WERI-Rb-1 (cell line): Measurements from ENCODE around the gene COTL1.
A peak's percentile ranks its signal among the peaks of the same experiment; 100 is the strongest.

Source experiments
- DNase-seq: peaks from one replicate; pipeline ENCODE4 v3.0.0-alpha.2; 2020
- H3K27ac ChIP-seq: fragments of 250-450 bp; sonication (Bioruptor Pico); 2 replicates; pipeline ENCODE4 v1.5.1; 2020; ENCODE audit warnings: mild to moderate bottlenecking, moderate library complexity
- H3K27me3 ChIP-seq: fragments of 250-450 bp; sonication (Bioruptor Pico); 2 replicates; pipeline ENCODE4 v1.5.1; 2021; ENCODE audit warnings: mild to moderate bottlenecking, low read depth, moderate library complexity; ENCODE audit not compliant: insufficient read depth, severe bottlenecking
- H3K36me3 ChIP-seq: fragments of 250-450 bp; sonication (Bioruptor Pico); 2 replicates; pipeline ENCODE4 v1.5.1; 2020; ENCODE audit warnings: mild to moderate bottlenecking, moderate library complexity
- H3K4me3 ChIP-seq: 2 replicates; pipeline ENCODE4 v1.5.1; 2011; ENCODE audit warnings: low read depth, mild to moderate bottlenecking, control low read depth, low read length
- H3K9me3 ChIP-seq: fragments of 250-450 bp; sonication (Bioruptor Pico); 2 replicates; pipeline ENCODE4 v1.5.1; 2021; ENCODE audit warnings: mild to moderate bottlenecking, moderate library complexity; ENCODE audit not compliant: severe bottlenecking
- CTCF ChIP-seq: IDR thresholded peaks from 2 replicates; pipeline ENCODE4 v1.5.1; 2011; ENCODE audit warnings: low read depth, mild to moderate bottlenecking, control low read depth, inconsistent platforms, low read length

COTL1 gene, protein sequence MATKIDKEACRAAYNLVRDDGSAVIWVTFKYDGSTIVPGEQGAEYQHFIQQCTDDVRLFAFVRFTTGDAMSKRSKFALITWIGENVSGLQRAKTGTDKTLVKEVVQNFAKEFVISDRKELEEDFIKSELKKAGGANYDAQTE

DNA sequence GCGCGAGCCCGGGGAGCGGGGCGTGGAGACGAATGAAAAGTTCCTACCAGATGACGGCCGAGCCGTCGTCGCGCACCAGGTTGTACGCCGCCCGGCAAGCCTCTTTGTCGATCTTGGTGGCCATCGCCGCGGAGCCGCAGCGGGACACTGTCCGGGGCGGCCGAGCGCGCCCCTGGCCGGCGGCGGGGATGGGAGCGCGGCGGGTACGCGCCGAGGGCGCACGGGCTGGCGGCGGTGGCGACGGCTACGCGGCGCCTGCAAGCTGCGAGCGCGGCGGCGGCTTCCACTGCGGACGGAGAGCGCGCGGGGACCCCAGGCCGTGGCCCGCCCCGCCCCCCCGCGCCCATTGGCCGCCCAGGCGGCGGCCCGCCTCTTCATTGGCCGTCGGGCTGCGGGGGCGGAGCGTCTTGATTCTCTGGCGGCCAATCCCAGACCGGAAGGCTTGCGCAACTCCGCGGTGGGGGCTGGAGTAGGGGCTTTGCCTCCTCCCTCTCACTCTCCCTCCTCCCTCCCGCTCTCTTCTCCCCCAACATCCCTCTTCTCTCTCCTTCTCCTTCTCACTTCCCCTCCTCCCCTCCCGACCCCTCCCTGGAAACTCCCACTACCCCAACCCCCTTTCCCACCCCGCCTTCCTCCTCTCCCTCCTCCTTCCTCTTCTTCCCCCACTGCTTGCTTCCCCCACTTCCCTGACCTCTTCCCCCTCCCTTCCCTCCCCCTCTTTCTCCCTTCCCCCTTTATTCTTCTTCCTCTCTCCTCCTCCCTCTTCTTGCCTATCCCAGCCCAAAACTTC, at the start of gene COTL1:
Gene COTL1, minus strand, starts transcription at position 288 of the 790 bp plus-strand sequence. Its CDS starts 164 bp downstream, at position 124.
- no peaks in the 10 kb centered on the region for H3K27me3 ChIP-seq
- peaks cover 9% of the 10 kb centered on the region; the same call in 1 of the 2 replicates for H3K36me3 ChIP-seq
- DNase-seq = peak; percentile 90
- H3K9me3 ChIP-seq = no peaks in the 10 kb centered on the region
- H3K27ac ChIP-seq = peak within 1 kb of the TSS; percentile 51; the same call in 1 of the 2 replicates
- H3K4me3 ChIP-seq = peak within 1 kb of the TSS; percentile 79
- no peak for TF ChIP-seq CTCF

DNA sequence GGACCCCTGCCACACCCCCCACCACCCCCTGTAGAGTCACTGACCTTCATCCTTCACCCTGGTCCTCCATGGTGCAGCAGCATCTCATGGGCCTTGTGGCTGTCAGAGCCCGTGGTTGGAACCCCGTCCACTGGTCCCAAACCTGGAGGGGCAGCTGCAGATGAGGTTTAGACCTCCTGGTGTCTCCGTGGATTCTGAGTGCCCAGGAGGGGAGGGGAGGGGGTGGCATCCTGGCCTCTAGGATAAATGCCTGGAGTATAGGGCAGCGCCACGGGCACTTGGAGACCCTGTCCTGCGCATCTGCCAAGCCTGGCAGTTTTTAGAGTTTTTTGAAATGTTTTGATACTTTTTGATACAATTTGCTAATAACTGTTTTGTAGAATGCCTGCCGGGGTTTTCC, 48.0 kb upstream of the COTL1 start:
- Histone ChIP-seq H3K36me3 (no peaks in the 10 kb centered on the region), H3K27ac (no peak overlapping the region), H3K4me3 (no peak overlapping the region), H3K27me3 (no peaks in the 10 kb centered on the region), H3K9me3 (no peaks in the 10 kb centered on the region)
- no peak for DNase-seq
- TF ChIP-seq CTCF = no peak

DNA sequence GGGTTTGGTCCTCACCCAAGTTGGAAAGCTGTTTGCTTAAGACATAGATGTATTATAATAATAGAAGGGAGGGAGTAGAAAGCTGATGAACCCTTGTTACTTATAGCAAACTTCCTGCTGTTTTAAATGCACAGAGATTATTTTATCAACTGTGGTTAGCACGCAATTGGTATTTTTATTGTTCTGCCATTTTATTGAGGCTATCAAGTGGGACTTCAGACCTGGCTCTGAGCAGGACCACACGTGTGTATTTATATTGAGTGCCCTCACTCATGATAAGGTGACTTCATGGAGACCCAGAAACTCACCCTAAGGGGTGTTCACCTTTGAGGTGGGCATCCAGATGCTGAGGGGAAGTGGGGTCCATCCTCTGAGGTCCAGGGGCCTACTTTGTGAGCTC, 47.5 kb upstream of the COTL1 start:
- no peak for TF ChIP-seq CTCF
- DNase-seq = no peak

GRCh38 chr16:84663433-84664101, 45.7 kb upstream of the COTL1 start:
- H3K4me3 ChIP-seq = no peak overlapping the region
- no peak for DNase-seq
- no peaks in the 10 kb centered on the region for H3K36me3 ChIP-seq
- H3K27ac ChIP-seq = no peak overlapping the region
- TF ChIP-seq CTCF = no peak
- H3K9me3 ChIP-seq = no peaks in the 10 kb centered on the region
- no peaks in the 10 kb centered on the region for H3K27me3 ChIP-seq

More for the DNA sequence above, 47.5 kb upstream of the COTL1 start:
- no peak overlapping the region for H3K4me3 ChIP-seq
- no peaks in the 10 kb centered on the region for H3K36me3 ChIP-seq
- H3K27me3 ChIP-seq = no peaks in the 10 kb centered on the region
- no peak overlapping the region for H3K27ac ChIP-seq
- H3K9me3 ChIP-seq = no peaks in the 10 kb centered on the region

- DNase-seq = no peak
- Histone ChIP-seq H3K27me3 (no peaks in the 10 kb centered on the region), H3K27ac (no peak overlapping the region), H3K9me3 (no peaks in the 10 kb centered on the region), H3K4me3 (no peak overlapping the region), H3K36me3 (no peaks in the 10 kb centered on the region)
- TF ChIP-seq CTCF = no peak
Observed at GRCh38 chr16:84662471-84662870, 44.6 kb upstream of the COTL1 start.
